ENCODE data around the gene KCNG4. TPM values are rescaled to one million over a fixed set of nuclear protein-coding genes. Genes with fewer than 3 reads are reported as not detected.

Gene KCNG4
- total and polyA plus RNA-seq, 9 donors = not detected

- WGBS, 3 donors = 93% methylated on average over 16 of the region's 16 CpGs
- no peak for DNase-seq
Observed at GRCh38 chr16:84196101-84196500, 43.7 kb downstream of the KCNG4 start.

DNA sequence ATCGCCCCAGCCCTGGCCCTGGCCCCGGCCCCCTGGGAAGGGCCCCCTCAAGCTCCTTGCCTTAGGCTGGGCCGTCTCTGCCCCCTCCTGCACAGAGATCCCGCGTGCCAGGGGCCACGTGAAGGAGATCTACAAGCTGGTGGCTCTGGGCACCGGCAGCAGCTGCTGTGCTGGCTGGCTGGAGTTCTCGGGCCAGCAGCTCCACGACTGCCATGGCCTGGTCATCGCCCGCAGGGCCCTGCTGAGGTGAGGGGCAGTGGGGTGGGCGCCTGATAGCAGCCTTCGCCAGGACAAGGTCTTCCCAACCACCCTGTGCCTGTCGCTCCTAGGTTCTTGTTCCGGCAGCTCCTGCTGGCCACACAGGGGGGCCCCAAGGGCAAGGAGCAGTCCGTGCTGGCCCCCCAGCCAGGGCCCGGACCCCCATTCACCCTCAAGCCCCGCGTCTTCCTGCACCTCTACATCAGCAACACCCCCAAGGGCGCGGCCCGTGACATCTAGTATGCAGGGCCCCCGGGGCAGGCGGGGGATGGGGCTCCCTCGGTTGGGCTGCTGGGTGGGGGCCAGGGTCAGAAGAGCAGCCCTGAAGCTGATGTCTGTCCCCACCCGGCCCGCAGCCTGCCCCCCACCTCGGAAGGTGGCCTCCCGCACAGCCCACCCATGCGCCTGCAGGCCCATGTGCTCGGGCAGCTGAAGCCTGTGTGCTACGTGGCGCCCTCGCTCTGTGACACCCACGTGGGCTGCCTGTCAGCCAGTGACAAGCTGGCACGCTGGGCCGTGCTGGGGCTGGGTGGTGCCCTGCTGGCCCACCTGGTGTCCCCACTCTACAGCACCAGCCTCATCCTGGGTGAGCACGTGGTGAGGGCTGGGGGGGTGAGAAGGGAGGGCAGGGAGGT lies 44.4 kb downstream of the KCNG4 start:
- Histone ChIP-seq H3K4me1 (ENCODE audit: insufficient read depth) (no peaks in the 10 kb centered on the region), H3K9me3 (no peaks in the 10 kb centered on the region), H3K36me3 (no peaks in the 10 kb centered on the region), H3K4me3 (no peak overlapping the region), H3K27me3 (no peaks in the 10 kb centered on the region), H3K27ac (no peak overlapping the region)
- intact Hi-C loops (cut with DNase I) = no loop called here
- TF ChIP-seq, protein P1, sequence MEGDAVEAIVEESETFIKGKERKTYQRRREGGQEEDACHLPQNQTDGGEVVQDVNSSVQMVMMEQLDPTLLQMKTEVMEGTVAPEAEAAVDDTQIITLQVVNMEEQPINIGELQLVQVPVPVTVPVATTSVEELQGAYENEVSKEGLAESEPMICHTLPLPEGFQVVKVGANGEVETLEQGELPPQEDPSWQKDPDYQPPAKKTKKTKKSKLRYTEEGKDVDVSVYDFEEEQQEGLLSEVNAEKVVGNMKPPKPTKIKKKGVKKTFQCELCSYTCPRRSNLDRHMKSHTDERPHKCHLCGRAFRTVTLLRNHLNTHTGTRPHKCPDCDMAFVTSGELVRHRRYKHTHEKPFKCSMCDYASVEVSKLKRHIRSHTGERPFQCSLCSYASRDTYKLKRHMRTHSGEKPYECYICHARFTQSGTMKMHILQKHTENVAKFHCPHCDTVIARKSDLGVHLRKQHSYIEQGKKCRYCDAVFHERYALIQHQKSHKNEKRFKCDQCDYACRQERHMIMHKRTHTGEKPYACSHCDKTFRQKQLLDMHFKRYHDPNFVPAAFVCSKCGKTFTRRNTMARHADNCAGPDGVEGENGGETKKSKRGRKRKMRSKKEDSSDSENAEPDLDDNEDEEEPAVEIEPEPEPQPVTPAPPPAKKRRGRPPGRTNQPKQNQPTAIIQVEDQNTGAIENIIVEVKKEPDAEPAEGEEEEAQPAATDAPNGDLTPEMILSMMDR (IDR thresholded peaks at IDR 0.05) = no peak
- TF ChIP-seq EP300 (IDR thresholded peaks at IDR 0.05) (no peak), POLR2A (IDR thresholded peaks at IDR 0.05) (no peak)
- WGBS, 3 donors = 81 to 89% (median 88%) methylated on average over 35 to 38 of the region's 38 CpGs
- no peak for DNase-seq

More at GRCh38 chr16:84196101-84196500, 43.7 kb downstream of the KCNG4 start:
- TF ChIP-seq POLR2A (IDR thresholded peaks at IDR 0.05) = no peak
- TF ChIP-seq EP300 (IDR thresholded peaks at IDR 0.05) = no peak
- TF ChIP-seq, protein P1 (IDR thresholded peaks at IDR 0.05) = no peak
- Histone ChIP-seq H3K4me3 (no peak overlapping the region), H3K4me1 (ENCODE audit: insufficient read depth) (no peaks in the 10 kb centered on the region), H3K36me3 (no peaks in the 10 kb centered on the region), H3K27me3 (no peaks in the 10 kb centered on the region), H3K27ac (no peak overlapping the region), H3K9me3 (no peaks in the 10 kb centered on the region)
- intact Hi-C loops (cut with DNase I) = no loop called here

DNA sequence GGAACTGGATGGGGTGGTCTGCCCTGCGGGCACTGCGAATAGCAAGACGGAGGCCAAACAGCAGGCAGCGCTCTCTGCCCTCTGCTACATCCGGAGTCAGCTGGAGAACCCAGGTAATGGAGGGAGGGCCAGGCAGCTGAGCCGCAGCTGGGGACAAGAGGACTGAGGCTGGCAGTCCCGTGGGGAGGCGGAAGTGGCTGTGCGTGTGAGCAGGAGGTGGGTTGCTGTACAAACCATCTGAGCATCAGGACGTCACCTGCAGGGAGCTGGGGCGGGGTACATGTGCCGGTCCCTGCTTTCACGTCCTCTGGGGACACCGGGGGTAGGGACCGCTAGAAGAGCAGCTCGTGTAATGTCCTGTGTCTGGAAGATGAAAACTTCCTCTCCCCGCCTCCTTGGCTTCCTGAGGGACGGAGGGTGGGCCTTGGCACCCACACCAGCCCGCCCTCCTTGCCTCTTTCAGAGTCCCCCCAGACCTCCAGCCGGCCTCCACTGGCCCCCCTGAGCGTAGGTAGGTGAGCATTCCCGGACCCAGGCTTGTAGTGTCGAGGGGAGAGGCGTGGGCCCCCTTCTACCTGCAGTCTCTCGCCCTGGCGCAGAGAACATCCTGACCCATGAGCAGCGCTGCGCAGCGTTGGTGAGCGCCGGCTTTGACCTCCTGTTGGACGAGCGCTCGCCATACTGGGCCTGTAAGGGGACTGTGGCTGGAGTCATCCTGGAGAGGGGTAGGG lies 45.2 kb downstream of the KCNG4 start:
- H3K4me1 ChIP-seq (ENCODE audit: insufficient read depth) = no peaks in the 10 kb centered on the region
- H3K9me3 ChIP-seq = no peaks in the 10 kb centered on the region
- H3K36me3 ChIP-seq = no peaks in the 10 kb centered on the region
- no peak for TF ChIP-seq POLR2A (IDR thresholded peaks at IDR 0.05)
- no peak for TF ChIP-seq EP300 (IDR thresholded peaks at IDR 0.05)
- TF ChIP-seq, protein P1 (IDR thresholded peaks at IDR 0.05) = no peak
- H3K4me3 ChIP-seq = no peak overlapping the region
- H3K27ac ChIP-seq = no peak overlapping the region
- intact Hi-C loops (cut with DNase I) = no loop called here
- WGBS, 3 donors = 76 to 87% (median 81%) methylated on average over 31 to 34 of the region's 34 CpGs
- no peak for DNase-seq
- H3K27me3 ChIP-seq = no peaks in the 10 kb centered on the region

DNA sequence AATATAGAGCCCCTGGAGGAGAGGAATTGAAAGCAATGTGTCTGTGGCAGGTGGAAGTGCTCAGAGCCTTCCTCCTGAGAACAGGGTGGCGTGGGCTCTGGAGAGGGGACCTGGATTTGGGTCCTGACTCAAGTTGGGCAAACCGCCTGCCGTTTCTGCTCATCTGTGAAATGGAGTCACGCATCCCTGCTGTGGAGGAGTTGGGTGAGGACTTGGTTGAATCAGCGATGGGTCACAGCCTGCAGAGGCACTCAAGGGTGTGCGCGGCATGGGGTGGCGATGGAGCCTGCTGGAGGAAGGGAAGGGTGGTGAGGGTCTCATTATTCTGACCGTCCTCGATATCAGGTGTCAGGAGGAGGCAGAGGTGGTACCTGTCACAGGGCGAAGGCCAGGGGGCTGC lies 45.8 kb downstream of the KCNG4 start:
- no peak overlapping the region for H3K27ac ChIP-seq
- intact Hi-C loops (cut with DNase I) = no loop called here
- H3K9me3 ChIP-seq = no peaks in the 10 kb centered on the region
- no peaks in the 10 kb centered on the region for H3K36me3 ChIP-seq
- 80 to 86% (median 83%) methylated on average over 11 of the region's 11 CpGs for WGBS, 3 donors
- H3K4me1 ChIP-seq (ENCODE audit: insufficient read depth) = no peaks in the 10 kb centered on the region
- H3K4me3 ChIP-seq = no peak overlapping the region
- no peaks in the 10 kb centered on the region for H3K27me3 ChIP-seq
- DNase-seq = no peak
- TF ChIP-seq, protein P1 (IDR thresholded peaks at IDR 0.05) = no peak
- no peak for TF ChIP-seq POLR2A (IDR thresholded peaks at IDR 0.05)
- no peak for TF ChIP-seq EP300 (IDR thresholded peaks at IDR 0.05)

All from ovary (tissue), 9 donors.